Heart left ventricle (tissue), 13 donors: ENCODE results near the gene CDH12.

Source experiments
- POLR2A ChIP-seq, 2 donors: fragments of 450-650 bp; IDR thresholded peaks; one replicate each; pipeline ENCODE4 v1.6.1; 2017; ENCODE audit warnings: antibody characterized with exemption in 2 of 2, mild to moderate bottlenecking in 2 of 2, moderate library complexity in 2 of 2
- TF ChIP-seq, protein P1 (sequence below), 12 donors: fragments of 200-600 bp; sonication (generic) in 4 of 12; IDR thresholded peaks; one replicate each; pipeline versions ENCODE4 v1.5.0 to v1.8.0; 2018 to 2022; ENCODE audit warnings: antibody characterized with exemption in 12 of 12, mild to moderate bottlenecking in 5 of 12
- donor health status: ischemic (EF 13 %, LVEDD 7.1; RV severe dilation, severe dysfunction).
- donor health status: DM: no; HTN: yes; CAD: no.
- donor health status: DM: no; HTN: no; CAD: no.
- donor health status: ischemic (EF 25% LVEDD 6.9; RV normal size, moderate dysfunction).
- donor health status: ischemic (EF 25% LVEDD 5.7; RV mildly dilated, moderate dysfunction).
- donor health status: ischemic (EF 35%, LVEDD 5.7; RV mildly dilated, moderate dysfunction).
- donor health status: nonischemic (EF 11% LVEDD 7.7; RV severe dilation, severe dysfunction).
- donor health status: DM: yes; HTN: yes; CAD: no.
- donor health status: PGD.
- donor health status: ischemic (EF 29% LVEDD 5.4; RV normal size, mild dysfunction).
- donor health status: nonischemic (EF 23%, LVEDD 6.1; RV moderate dilation, normal function).

DNA sequence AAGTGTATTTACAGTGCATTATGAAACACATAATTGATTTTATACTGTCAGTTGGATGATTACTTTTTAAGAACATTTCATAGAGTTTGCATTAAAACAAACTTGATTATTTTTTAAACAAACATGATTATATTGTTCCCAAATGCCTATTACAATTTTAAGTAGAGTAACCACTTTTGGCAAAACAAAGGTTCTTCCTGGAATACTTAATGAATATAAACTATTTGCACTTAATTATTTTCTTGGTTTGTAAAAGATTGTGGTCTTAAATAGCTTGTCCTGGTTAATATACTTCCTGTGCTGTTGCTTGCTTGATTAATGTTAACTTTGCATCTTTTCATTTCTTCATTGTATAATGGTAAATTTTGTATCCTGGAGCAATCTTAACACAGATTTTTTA lies 180.0 kb downstream of the CDH12 start:
- TF ChIP-seq, protein P1, sequence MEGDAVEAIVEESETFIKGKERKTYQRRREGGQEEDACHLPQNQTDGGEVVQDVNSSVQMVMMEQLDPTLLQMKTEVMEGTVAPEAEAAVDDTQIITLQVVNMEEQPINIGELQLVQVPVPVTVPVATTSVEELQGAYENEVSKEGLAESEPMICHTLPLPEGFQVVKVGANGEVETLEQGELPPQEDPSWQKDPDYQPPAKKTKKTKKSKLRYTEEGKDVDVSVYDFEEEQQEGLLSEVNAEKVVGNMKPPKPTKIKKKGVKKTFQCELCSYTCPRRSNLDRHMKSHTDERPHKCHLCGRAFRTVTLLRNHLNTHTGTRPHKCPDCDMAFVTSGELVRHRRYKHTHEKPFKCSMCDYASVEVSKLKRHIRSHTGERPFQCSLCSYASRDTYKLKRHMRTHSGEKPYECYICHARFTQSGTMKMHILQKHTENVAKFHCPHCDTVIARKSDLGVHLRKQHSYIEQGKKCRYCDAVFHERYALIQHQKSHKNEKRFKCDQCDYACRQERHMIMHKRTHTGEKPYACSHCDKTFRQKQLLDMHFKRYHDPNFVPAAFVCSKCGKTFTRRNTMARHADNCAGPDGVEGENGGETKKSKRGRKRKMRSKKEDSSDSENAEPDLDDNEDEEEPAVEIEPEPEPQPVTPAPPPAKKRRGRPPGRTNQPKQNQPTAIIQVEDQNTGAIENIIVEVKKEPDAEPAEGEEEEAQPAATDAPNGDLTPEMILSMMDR (IDR thresholded peaks at IDR 0.05) = no peak
- no peak for TF ChIP-seq POLR2A (IDR thresholded peaks at IDR 0.05)
